HG03521 (cell line): ENCODE results near the gene ABHD12.

ENCODE experiments used
- ATAC-seq: cut with Tn5 transposase; IDR thresholded peaks from one replicate; pipeline ENCODE4 v1.9.1; 2021; ENCODE audit warnings: mild to moderate bottlenecking, moderate library complexity; ENCODE audit not compliant: unreplicated experiment

Gene ABHD12

DNA sequence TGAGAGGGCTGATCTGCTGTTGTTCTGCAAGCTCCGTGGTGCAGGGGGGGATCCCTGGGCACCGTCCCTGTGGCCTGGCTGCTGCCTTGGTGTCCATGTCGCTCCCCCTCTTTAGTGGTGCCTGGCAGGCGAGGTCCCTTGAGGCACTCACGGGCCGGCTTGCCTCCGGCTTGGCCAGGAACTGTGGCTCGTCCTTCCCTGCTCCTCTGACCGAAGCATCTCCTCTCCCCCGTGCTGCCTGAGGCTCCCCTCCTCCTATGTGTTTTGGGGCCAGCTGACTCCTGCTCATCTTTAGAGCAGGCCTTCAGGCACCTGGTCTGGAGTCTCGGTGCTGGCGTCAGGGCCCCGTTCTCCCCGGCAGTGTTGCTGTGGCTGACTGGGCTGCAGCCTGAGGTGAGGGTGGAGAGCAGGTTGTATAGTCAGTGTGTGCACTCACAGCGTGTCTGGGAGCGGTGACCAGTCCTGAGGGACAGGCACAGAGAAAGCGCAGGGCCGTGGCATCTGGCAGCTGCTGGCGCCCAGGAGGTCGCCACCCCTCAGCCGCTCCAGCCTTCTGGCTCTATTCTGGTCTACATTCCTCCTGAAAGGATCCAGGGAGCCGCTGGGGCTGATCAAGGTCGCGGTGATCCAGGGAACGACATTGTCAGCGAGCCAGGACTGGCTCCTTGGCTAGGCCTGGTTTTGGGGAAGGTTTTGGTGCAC is 99.1 kb downstream of the ABHD12 start:
- no peak for ATAC-seq

DNA sequence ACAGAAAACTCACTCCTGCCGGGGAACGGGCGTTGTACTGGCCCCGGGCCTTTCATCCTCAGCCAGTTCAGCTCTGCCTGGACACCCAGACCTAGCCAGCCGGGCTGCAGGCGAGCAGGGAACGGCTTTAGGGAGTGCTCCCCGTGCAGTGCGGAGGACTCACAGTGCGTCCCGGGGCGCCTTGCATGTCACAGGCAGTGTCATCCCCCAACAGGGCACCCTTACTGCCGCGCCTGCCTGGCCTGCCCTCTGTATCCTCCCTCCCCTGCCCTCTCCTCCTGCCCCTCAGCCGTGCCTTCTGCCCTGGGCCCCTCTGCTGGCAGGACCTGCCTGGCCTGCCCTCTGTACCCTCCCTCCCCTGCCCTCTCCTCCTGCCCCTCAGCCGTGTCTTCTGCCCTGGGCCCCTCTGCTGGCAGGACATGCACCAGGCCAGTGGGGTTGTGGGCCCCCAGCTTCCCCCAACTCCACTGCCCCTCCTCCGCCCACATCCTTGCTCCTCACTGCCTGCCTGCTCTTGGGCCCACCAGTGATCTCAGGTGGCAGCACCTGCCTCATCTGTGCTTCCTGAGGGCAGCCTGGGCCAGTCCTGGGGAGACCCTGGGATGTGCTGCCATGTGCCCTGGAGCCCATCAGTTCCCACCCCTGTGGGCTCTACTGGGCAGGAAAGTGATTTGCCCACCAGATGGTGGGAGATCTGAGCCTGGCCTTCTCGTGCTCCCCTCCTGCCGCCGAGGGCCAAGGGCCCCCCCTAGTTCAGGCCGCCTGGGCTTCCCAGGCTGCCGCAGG is 99.8 kb downstream of the ABHD12 start:
- ATAC-seq: no peak

DNA sequence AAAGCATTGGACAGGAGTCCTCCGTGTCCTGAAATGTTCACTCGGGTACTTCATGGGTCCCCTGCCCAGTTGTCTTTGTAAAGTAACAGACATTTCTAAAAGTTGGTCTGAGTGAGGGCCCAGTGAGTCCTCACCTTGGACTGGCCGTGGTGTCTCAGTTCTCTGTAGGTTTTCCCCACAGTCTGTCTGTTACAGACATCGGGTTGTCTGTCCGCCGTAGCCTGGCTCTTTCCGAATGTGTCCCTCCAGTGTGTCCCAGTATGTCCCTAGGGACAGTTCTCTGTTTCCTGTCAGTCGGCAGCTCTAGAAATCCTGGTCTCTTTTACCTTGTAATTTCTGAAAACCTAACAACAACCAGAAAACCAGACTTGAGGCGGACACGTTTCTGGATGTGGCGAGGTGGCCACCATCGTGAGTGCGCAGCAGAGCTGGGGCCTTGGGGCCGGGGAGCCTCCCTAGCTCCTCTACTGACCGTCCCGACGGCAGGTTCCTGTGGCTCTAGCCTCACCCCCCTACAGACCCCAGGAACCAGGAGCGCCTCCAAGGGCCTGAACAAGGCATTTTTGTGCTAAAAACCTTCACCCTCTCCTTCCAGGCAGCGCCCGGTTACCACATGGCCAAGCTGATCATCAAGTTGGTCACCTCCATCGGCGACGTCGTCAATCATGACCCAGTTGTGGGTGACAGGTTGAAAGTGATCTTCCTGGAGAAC is 100.6 kb downstream of the ABHD12 start:
- no peak for ATAC-seq

DNA sequence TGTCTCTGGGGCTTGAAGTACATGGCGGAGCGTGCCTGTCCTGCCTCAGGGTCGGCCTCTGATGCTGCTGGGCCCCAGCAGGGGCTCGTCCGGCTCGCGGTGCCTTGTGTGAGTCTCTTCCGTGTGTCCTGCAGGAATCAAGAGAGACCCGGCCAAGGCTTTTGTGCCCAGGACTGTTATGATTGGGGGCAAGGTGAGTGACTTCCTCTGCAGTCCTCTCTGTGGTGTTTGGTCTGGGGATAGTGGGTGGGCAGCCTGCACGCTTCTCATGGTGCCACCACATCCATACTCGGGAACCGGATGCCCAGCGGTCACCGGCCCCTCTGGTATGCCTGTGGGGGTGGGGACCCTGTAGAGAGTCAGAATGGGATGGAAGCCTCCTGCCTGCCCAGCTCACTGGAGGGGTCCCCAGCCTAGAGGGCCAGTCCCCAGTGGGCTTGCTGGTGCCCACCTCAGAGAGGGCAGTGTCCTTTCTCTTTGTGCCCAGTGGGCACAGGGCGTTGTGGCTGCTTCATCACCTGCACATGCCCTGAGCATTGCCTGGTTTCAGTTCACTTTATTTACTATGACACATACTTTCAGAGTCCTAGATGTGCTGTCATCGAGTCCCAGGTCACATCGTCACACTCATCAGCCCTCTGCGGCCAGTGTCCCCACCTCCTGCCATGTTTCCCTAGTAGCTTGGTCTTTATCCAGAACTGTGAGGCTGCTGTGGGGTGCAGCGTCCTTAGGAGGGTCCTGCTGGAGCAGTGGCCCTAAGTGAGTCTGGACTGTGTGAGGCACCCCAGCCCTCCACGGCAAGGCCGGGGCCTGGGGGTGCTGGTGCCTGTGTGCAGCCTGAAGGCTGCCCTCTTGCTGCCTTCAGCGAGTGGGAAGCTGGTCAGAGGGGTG is 102.1 kb downstream of the ABHD12 start:
- peak; percentile 92 for ATAC-seq

DNA sequence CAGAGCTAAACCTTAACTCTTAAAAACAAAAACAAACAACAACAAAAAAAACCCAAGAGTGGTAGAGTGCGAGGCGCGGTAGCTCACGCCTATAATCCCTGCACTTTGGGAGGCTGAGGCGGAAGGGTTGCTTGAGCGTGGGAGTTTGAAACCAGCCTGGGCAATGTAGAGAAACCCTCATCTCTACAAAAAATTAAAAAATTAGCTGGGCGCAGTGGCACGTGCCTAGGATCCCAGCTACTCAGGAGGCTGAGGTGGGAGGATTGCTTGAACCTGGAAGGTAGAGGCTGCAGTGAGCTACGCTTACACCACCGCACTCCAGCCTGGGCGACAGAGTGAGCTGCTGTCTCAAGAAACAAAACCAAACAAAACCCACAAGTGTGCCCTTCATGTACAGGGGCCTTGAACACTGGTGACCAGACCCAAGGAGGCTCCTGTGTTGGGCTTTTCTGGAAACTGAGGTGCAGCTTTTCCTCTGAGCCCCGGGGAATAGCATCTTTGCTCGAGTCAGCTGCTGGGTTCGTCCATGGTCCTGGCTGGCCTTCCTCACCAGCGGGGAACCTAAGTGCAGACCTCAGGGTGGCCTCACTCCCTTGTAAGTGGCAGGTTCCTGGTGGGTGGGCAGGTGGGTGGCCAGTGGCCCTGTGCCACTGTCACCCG is 102.9 kb downstream of the ABHD12 start:
- ATAC-seq: no peak

DNA sequence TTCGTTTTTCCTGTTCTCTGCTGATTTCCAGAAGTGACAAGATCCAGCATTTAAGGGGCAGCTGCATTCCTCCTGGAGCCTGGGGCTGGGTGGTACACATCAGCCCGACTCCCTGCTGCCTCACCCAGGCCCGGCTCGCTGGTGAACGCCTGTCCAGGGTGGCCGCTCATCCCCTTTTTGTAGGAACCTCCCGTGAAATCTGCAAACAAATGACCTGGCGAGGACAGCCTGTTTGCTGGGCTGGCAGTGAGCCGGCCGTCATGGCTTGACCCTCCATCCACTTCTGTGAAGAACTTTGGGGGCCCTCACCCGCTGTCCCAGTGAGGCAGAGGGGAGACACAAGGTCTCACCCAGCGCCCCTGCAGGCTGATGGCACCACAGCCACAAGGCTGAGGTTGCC is 103.7 kb downstream of the ABHD12 start:
- ATAC-seq: no peak

DNA sequence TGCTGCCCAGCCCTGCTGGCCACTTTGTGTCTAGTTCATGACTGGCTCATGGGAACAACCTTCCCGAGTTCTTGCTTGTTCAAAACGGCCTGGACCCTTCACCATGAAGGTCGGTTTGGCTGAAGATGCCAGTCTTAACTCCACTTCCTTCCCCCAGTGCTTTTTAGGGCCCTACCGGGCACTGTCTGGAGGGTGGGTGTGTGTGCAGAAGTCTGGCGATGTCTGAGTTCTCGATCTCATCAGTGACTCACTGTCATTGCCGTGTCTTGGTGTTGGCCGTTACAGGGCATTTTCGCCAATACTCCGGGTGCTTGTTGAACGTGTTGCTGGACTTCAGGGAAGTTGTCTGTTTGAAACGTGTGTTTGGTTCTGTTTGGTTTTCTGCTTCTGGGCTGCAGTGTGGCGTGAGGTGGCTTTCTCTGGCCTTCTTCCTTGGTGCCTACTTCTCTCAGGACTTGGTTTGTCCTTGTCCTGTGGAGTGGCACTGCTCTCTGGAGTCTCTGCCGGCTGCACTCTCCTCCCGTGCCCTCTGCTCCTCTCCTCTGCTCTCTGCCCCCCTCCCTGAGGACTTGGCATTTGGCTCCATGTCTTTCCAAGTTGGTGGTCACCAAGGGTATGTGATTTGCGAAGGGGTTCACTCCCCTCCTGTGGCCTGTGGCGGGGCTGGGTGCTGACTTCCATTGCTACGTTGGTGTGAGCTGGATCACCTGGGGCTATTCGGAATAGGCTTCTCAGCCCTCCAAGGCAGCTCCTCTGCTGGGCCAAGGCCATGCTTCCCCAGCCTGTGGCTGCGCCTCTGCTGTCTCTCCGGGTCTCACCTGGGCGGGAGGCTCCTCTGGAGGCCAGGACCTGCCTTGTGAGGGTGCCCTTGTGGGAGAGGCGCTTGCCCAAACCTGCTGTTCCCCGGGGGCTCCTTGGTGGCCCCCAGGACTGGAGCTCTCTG is 104.5 kb downstream of the ABHD12 start:
- ATAC-seq: no peak

DNA sequence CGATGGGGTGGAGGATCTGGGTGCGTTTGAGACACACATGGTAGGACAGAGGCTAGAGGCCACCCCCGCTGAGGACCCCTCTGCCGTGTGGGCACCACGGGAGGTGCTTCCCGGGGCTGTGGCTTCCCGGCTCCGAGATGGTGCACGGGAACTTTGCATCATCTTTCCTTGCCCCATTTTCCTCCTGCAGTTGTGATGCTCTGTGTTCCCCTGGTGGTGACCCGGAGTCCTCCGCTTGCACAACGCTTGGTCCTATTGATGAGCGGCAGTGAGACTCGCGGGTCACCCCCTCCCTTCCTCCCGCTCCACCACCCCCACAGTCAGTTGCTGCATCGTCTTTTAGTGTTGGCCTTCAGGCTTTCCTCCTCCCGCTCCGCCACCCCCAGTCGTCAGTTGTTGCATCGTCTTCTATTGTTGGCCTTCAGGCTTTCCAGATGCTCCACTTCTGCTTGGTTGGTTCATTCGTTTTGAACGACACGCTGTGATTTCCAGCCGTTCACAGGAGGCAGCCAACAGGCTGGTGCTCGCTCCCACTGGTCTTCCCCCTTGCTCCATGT is 105.5 kb downstream of the ABHD12 start:
- ATAC-seq: no peak

DNA sequence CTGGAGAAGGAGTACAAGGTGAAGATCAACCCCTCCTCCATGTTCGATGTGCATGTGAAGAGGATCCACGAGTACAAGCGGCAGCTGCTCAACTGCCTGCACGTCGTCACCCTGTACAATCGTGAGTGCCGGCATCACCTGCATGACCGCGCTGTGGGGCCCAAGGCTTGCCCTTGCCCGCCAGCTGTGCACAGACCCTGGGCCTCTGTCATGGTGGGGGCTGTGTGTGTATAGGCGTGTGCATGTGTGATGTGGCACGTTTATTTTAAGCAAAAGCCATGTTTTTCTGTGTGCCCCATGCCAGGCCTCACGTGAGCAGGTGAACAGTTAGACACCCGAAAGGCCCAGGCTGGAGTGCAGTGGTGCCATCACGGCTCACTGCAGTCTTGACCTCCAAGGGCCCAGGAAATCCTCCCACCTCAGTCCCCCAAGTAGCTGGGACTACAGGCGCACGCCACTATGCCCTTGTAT is 106.5 kb downstream of the ABHD12 start:
- ATAC-seq: no peak

DNA sequence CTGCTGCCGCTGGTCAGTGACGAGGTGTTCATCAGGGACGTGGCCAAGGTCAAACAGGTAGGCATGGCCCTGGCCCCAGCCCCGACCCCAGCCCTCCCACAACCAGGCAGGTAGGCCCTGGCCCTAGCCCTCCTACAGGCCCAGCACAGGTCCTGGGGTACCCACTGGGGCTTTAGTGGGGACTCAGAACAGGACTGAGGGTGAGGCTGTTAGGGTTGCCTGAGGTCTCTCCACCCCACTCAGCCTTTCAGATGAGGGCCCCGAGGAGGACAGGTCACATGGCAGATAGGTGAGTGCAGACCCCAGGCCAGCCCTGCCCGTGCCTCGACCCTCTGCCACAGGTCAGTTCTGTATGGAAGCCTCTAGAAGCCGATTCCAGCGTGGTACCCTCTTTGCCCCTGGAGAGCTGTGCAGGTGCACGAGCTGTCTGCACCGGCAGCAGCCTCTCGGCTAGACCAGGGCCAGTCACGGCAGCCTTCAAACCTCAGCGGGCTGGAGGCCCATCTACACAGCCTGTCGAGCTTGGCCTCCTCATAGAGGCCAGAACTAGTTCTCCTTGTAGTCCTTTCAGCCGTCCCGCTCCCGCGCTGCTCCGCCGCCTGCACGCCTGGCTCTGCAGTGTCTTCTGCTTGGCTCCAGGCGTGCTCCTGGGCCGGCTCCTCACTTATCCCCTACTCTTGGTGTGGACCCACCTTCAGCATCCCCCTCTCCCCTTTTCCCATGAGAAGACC is 107.2 kb downstream of the ABHD12 start:
- no peak for ATAC-seq

DNA sequence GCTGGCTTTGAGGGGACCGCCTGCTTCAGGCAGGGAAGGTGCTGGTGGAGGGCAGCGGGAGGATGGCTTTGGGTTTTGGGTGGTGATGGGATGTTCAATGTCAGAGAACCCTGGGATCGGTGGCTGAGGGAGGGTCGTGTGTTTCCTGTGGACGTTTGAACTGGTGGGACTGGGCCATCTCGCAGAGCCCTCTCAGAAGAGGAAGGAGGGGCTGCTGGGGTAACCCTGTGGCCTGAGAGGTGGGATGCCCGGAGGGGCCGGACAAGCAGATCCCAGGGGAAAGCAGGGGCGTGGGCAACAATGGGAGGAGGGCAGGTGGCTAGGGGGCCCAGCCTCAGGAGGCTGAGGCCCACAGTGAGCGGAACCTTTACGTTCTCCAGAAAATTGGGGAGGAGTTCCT is 107.8 kb downstream of the ABHD12 start:
- ATAC-seq: no peak

DNA sequence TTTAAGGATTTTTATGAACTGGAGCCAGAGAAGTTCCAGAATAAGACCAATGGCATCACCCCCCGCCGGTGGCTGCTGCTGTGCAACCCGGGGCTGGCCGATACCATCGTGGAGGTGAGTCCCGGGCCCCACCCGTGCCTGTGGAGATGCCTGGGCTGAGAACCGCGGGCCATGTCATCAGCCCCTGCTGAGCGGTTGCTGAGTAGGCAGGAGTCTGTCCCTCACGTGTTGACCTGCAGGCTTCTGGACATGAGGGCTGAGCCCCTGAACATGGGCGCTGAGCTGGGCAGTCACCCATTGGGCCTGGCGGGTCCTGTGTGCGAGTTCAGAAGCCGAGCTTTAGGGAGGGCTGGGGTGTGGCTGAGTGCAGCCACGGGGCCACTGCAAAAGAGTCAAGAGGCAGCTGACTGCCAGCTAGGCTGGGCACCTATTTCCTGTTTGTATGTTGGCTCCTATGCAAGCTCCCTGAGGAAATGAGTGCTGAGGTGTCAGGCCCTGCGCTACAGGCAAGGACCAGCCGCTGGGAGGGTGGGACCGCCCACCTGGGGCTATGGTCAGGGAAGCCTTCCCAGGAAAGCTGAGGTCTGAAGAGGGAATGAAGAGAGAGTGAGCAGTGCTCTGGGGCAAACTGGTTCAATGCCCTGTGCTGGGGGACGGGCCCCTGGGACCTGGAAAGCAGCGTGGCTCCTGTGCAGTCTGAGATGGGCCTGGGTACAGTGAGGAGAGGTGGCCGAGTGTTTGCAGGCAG is 108.4 kb downstream of the ABHD12 start:
- ATAC-seq: no peak

DNA sequence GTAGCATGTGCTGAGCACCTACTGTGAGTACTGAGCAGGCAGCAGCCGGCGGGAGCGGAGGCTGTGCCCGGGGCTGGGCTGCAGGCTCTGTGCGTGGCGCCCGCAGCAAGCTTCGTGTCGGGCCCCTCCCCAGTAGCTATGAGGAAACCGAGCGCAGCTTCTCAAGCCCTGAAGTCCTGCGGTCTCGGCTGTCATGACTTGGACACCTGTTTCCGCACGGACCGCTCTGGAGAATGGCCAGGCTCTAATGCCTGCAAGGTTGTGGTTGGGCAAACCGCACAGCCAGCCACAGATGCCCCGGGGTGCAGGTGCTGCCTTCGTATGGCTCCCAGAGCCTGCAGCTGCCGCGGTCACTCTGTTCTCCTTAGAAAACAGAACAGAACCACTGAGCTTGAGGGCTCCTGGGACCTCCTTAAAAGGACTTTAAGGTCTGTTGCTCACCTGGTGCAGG is 109.1 kb downstream of the ABHD12 start:
- ATAC-seq: peak; percentile 50

DNA sequence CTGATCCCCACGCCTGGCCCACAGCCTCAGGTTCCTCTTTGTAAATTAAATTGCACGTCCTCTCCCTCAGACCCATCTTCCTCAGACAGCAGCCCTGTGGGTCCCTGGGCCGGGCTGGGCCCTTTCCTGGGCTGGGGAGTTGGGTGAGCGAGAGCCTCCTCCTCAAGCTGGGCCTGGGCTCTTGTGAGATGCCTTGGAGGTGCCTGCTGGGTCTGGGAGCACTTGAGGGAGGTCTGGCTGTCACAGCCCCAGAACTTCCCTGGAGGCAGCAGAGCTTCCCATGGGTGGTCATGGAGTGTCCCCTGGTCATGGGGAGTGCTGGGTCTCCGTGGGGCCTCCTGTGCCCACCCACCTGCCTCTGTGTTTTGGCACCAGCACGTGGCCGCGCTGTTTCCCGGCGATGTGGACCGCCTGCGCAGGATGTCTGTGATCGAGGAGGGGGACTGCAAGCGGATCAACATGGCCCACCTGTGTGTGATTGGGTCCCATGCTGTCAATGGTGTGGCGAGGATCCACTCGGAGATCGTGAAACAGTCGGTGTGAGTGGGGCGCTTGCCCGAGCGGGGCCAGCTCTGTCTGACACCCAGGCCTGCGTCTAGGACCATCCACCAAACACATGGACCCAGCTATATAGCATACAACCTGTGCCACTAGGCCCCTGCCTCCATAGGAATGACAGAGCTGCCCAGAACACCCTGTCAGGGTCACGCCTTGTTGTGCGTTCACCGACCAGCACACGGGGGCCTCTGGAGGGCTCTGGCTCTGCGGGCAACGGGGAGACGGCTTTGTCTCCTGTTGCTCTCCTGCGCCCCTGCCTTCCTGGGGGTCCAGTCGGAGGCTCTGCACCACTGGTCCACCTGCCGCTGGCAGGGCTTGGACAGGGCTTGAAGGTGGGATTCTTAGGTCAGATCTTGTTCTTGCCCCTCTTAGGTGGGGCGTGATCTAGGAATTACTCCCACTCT is 109.8 kb downstream of the ABHD12 start:
- ATAC-seq: no peak

DNA sequence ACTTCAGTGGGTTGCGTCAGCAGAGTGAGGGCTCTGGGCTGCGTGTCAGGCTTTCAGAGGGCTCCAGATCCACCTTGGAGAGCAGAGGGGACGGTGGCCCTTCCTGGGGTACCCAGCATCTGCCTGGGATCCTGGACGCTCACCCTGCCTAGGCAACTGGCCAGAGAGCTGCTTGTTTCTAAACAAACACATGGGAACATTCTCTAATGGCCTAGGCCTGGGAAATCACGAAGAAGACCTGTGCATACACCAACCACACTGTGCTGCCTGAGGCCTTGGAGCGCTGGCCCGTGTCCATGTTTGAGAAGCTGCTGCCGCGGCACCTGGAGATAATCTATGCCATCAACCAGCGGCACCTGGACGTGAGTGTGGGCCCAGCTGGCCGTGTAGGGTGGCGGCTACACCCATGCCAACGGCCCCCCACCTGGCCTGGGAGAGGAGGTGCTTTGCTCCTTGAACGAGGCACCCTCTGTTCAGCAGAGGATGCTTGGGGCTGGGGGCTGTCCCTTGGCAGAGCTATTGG is 110.5 kb downstream of the ABHD12 start:
- ATAC-seq: no peak

DNA sequence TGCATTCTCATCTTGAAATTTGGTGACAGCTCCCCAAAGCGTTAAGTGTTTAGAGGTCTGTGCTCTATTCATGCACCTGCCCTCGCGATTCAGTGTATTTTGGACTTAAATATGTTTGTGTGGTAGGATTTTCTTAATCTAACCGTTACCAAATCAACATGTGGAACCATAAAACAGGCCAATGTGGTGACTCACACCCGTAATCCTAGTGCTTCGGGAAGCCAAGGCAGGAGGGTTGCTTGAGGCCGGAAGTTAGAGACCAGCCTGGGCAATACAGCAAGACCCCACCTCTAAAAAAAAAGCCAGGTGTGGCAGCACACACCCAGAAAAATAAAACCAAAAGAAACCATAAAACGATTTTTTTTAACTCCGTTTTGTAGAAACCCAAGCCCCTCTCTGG is 111.2 kb downstream of the ABHD12 start:
- ATAC-seq: no peak
